Ovary (tissue), 9 donors: ENCODE measurements around the gene SLC9A8. TPM values are rescaled to one million over a fixed set of nuclear protein-coding genes. Genes with fewer than 3 reads are reported as not detected.
A peak's percentile ranks its signal among the peaks of the same experiment; 100 is the strongest.

ENCODE experiments used
- DNase-seq, 5 donors: peaks; one replicate each; pipeline ENCODE4 v3.0.0-alpha.2; 2019 to 2020
- H3K27ac ChIP-seq, 2 donors: fragments of 200-600 bp; one replicate each; pipeline versions ENCODE4 v1.5.1 to v1.8.0; 2019 to 2022
- H3K27me3 ChIP-seq: fragments of 200-600 bp; one replicate; pipeline ENCODE4 v1.8.0; 2022
- H3K36me3 ChIP-seq: fragments of 200-600 bp; sonication (generic); one replicate; pipeline ENCODE4 v1.5.1; 2019
- H3K4me1 ChIP-seq: one replicate; pipeline ENCODE4 v1.8.1; 2013; ENCODE audit warnings: mild to moderate bottlenecking, moderate library complexity; ENCODE audit not compliant: insufficient read depth
- H3K4me3 ChIP-seq: fragments of 200-600 bp; sonication (generic); one replicate; pipeline ENCODE4 v1.5.1; 2017
- H3K9me3 ChIP-seq, 2 donors: fragments of 200-600 bp in 1 of 2; sonication (generic) in 1 of 2; one replicate each; pipeline versions ENCODE4 v1.5.1 to v1.8.1; 2013 to 2019; ENCODE audit warnings: mild to moderate bottlenecking in 1 of 2, moderate library complexity in 1 of 2
- CTCF ChIP-seq, 3 donors: fragments of 450-650 bp in 2 of 3; fragments of 200-600 bp in 1 of 3; IDR thresholded peaks; one replicate each; pipeline versions ENCODE4 v1.5.1 to v1.8.0; 2016 to 2022; ENCODE audit warnings: antibody characterized with exemption in 3 of 3, mild to moderate bottlenecking in 1 of 3
- EP300 ChIP-seq: sonication (generic); formaldehyde crosslinking; IDR thresholded peaks from one replicate; pipeline ENCODE4 v1.6.1; 2017; ENCODE audit warnings: antibody characterized with exemption
- POLR2A ChIP-seq: fragments of 450-650 bp; IDR thresholded peaks from one replicate; pipeline ENCODE4 v1.6.1; 2017; ENCODE audit warnings: antibody characterized with exemption, mild to moderate bottlenecking, moderate library complexity
- WGBS, 3 donors: extraction: QIAGEN DNeasy Blood & Tissue Kit in 1 of 3; methylation state at CpG; one replicate each; pipeline versions ENCODE4 v1.1.5 to v1.1.7; 2013 to 2017; 5-methylcytosine and 5-hydroxymethylcytosine counted together
- intact Hi-C, 4 donors: fragments of 100-400 bp; cut with DNase I; formaldehyde crosslinking; loops; one replicate each; pipeline versions ENCODE4 v1.11.0 to v1.15.1; 2022 to 2023
- polyA plus RNA-seq, 2 donors: library from polyadenylated mRNA; stranded (reverse); fragments of 200-250 nt in 1 of 2; fragments of 350-450 nt in 1 of 2; fragmentation: Illumina TruSeq in 1 of 2; extraction: RNeasy Lipid Tissue Mini Kit (QIAGEN cat#74804) in 1 of 2; gene quantifications; one replicate each; pipeline ENCODE4 v1.2.3, GENCODE V29; 2013 to 2014
- total RNA-seq, 7 donors: library from RNA; depleted of rRNA in 2 of 7; stranded (reverse); fragments of >200 nt in 2 of 7; fragmentation: NEBNext Ultra II Directional in 3 of 7; extraction: Animal tissue kit (Norgen Biotek cat#: 25700) in 3 of 7; gene quantifications; one replicate each; pipeline versions ENCODE4 v1.1.0 to v1.2.4, GENCODE V29; 2016 to 2023
- donor health status: DM: no; HTN: no; CAD: no; lungs with moderate emphysema.
- donor health status: DM: no; HTN: no; CAD: no.
- donor health status: Bipolar disorder and iron deficiency.
- donor health status: DM: yes; HTN: yes; CAD: no.
- donor health status: DM: no; HTN: no; CAD: no.
- donor health status: DM: yes; HTN: yes; CAD: no.

Gene SLC9A8
- total and polyA plus RNA-seq, 9 donors = 3.9 to 11.4 (median 7.7) TPM

GRCh38 chr20:49813305-49813974, 812 bp downstream of the SLC9A8 start:
- H3K27me3 ChIP-seq = no peaks in the 10 kb centered on the region
- H3K4me3 ChIP-seq = peak overlapping the region; percentile 81
- no peaks in the 10 kb centered on the region for H3K36me3 ChIP-seq
- no peaks in the 10 kb centered on the region for H3K9me3 ChIP-seq
- H3K27ac ChIP-seq = peak overlapping the region; percentile 54 to 67
- no peak for DNase-seq
- 10 to 13% (median 10%) methylated on average over 11 of the region's 11 CpGs for WGBS, 3 donors
- intact Hi-C loops = no loop called here
- H3K4me1 ChIP-seq = peaks cover 6% of the 10 kb centered on the region
- TF ChIP-seq POLR2A (no peak), CTCF (IDR thresholded peaks at IDR 0.05) (no peak), EP300 (no peak)

GRCh38 chr20:49814057-49814694, 1.5 kb downstream of the SLC9A8 start:
- Histone ChIP-seq H3K9me3 (no peaks in the 10 kb centered on the region), H3K27me3 (no peaks in the 10 kb centered on the region), H3K27ac (no peak overlapping the region), H3K4me3 (no peak overlapping the region), H3K4me1 (peaks cover 6% of the 10 kb centered on the region), H3K36me3 (no peaks in the 10 kb centered on the region)
- intact Hi-C loops = no loop called here
- 58 to 62% (median 58%) methylated on average over 5 of the region's 5 CpGs for WGBS, 3 donors
- TF ChIP-seq CTCF (IDR thresholded peaks at IDR 0.05) (no peak), POLR2A (no peak), EP300 (no peak)
- no peak for DNase-seq

GRCh38 chr20:49818816-49819215, 6.2 kb downstream of the SLC9A8 start:
- whole genome bisulfite sequencing, 3 donors = 96 to 98% (median 96%) methylated on average over 1 of the region's 1 CpG
- no peaks in the 10 kb centered on the region for H3K27me3 ChIP-seq
- H3K27ac ChIP-seq = no peak overlapping the region
- no peak overlapping the region for H3K4me3 ChIP-seq
- peaks cover 5% of the 10 kb centered on the region for H3K4me1 ChIP-seq
- DNase-seq = no peak
- intact Hi-C loops = no loop called here
- H3K9me3 ChIP-seq = no peaks in the 10 kb centered on the region
- TF ChIP-seq CTCF (IDR thresholded peaks at IDR 0.05) (no peak), EP300 (no peak), POLR2A (no peak)
- no peaks in the 10 kb centered on the region for H3K36me3 ChIP-seq

- H3K27ac ChIP-seq = no peak overlapping the region
- no peak for DNase-seq
- H3K27me3 ChIP-seq = no peaks in the 10 kb centered on the region
- H3K4me3 ChIP-seq = no peak overlapping the region
- H3K9me3 ChIP-seq = no peaks in the 10 kb centered on the region
- H3K36me3 ChIP-seq = no peaks in the 10 kb centered on the region
- no peak for TF ChIP-seq EP300
- no peak for TF ChIP-seq CTCF (IDR thresholded peaks at IDR 0.05)
- no peak for TF ChIP-seq POLR2A
- intact Hi-C loops = no loop called here
- H3K4me1 ChIP-seq = peaks cover 5% of the 10 kb centered on the region
- WGBS, 3 donors = 81 to 98% (median 94%) methylated on average over 3 of the region's 3 CpGs
These were observed 7.1 kb downstream of the SLC9A8 start for GRCh38 chr20:49819702-49820101.
